Measurements from ENCODE around the gene PRKCZ.
A peak's percentile ranks its signal among the peaks of the same experiment; 100 is the strongest.

PRKCZ gene

DNA sequence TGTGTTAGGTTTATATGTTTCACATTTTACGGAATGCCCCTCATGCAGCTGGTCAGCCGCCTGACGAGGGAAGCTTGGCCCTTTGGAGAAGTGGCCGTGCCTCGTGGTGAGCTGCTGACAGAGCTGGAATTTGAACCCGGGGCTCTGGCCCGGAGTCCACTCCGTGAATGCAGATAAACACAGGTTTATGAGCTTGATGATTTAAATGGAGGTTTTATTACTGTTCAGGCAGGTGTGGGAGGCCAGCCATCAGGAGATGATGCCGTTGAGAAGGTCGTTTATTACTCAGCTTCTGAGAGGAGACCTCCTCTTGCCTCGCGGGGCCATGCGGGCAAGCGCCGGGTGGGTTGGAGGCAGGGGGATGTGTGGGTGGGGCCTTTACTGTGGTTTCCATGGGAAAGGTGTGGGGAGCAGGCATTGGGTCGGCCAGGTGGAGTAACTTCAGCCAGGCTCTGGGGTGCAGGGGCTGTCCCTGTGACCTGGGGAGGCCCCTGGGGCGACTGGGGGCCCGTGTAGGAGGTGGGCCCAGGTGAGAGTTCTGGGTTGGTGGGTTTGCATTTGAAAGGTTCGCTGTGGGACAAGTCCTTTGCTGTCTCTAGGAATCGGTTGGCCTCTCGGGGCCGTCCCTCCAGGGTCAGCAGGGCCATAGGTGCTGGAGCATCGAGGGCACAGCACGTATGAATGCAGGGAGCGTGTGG lies 22.0 kb downstream of the PRKCZ start:
- TF ChIP-seq, protein P1, sequence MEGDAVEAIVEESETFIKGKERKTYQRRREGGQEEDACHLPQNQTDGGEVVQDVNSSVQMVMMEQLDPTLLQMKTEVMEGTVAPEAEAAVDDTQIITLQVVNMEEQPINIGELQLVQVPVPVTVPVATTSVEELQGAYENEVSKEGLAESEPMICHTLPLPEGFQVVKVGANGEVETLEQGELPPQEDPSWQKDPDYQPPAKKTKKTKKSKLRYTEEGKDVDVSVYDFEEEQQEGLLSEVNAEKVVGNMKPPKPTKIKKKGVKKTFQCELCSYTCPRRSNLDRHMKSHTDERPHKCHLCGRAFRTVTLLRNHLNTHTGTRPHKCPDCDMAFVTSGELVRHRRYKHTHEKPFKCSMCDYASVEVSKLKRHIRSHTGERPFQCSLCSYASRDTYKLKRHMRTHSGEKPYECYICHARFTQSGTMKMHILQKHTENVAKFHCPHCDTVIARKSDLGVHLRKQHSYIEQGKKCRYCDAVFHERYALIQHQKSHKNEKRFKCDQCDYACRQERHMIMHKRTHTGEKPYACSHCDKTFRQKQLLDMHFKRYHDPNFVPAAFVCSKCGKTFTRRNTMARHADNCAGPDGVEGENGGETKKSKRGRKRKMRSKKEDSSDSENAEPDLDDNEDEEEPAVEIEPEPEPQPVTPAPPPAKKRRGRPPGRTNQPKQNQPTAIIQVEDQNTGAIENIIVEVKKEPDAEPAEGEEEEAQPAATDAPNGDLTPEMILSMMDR (IDR thresholded peaks at IDR 0.05; ENCODE audit: low read length, missing control alignments) = no peak
- no peak overlapping the region for H3K4me3 ChIP-seq (replicated peaks; ENCODE audit: low read depth, low read length)
- no peak for DNase-seq (ENCODE audit: low read depth)

DNA sequence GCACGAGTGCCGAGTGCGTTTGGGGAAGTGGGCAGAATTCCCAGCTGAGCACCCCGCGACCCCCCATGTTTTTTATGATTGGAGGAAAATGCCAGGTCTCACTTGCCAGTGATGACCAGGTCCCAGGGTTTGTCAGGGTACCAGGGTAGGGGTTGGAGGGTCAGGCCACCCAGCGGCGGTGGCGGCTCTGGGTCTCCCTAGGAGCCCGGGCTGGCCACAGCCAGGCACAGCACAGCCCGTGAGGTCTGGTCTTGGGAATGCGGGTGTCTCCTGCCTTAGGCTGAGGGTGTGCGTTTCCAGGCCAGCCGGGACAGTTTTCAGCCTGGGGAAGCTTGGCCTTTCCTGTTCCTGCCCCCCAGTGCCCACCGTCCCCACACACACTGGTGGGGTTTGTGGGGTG lies 22.7 kb downstream of the PRKCZ start:
- H3K4me3 ChIP-seq (replicated peaks; ENCODE audit: low read depth, low read length) = no peak overlapping the region
- no peak for DNase-seq (ENCODE audit: low read depth)
- TF ChIP-seq, protein P1 (IDR thresholded peaks at IDR 0.05; ENCODE audit: low read length, missing control alignments) = no peak

DNA sequence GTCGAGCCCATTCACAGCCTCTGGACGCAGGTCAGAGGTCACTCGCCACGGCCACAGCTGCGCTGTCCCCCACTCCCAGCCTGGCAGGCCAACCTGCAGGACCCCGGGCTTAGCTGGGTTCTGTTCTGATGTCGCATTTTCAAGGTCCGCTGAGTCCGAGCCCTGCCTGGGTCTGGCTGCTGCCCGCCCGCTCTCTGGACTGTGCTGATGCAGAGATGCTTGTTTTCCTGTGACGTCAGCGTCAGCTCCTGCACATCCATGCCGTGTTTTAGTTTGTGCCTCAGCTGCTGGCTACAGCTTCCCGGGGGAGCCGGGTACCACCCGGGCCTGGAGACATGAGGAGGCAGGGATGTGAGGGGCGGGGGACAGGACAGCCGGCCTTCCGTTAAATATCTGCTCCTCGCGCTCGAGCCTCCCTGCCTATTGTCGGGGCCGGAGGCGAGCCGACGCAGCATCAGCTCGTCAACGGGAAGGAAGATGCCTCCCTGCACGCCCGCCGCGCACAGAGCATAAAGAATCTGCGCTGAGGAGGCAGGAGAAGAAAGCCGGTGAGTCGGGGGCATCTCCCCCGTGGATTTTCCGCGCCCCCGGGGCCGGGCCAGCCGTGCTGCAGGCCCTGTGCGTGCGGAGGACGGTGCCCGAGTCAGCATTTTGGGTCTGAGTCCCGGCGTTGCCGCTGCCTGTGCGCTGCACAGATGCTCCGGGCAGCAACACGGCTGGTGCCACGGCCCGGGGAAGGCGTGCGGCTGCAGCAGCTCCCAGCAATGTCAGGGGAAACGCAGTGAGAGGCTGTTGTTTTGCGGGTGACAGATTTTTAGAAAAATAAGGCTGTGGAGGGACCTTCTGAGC lies 23.4 kb downstream of the PRKCZ start:
- peak overlapping the region; percentile 48 for H3K4me3 ChIP-seq (replicated peaks; ENCODE audit: low read depth, low read length)
- TF ChIP-seq, protein P1 (IDR thresholded peaks at IDR 0.05; ENCODE audit: low read length, missing control alignments) = no peak
- peak; percentile 57 for DNase-seq (ENCODE audit: low read depth)

DNA sequence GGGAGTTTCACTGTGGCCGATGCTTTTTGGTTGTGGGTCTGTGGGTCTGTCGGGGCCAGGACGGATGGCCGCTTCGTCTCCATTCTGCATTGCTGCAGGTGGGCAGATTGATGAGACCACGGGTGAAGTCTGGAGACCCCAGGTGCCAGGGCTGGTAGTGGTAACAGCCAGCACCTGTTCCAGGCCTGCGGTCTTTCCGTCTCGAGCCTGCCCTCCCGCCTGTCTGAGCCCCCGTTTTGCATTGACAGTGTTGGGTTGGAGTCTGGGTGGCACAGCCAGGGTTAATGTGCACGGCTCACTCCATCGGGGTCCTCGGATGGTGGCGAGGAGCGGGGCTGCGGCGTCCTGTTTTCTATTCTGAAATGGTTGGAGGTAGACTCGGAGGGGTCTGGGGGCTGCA lies 24.2 kb downstream of the PRKCZ start:
- no peak for DNase-seq (ENCODE audit: low read depth)
- TF ChIP-seq, protein P1 (IDR thresholded peaks at IDR 0.05; ENCODE audit: low read length, missing control alignments) = no peak
- no peak overlapping the region for H3K4me3 ChIP-seq (replicated peaks; ENCODE audit: low read depth, low read length)

DNA sequence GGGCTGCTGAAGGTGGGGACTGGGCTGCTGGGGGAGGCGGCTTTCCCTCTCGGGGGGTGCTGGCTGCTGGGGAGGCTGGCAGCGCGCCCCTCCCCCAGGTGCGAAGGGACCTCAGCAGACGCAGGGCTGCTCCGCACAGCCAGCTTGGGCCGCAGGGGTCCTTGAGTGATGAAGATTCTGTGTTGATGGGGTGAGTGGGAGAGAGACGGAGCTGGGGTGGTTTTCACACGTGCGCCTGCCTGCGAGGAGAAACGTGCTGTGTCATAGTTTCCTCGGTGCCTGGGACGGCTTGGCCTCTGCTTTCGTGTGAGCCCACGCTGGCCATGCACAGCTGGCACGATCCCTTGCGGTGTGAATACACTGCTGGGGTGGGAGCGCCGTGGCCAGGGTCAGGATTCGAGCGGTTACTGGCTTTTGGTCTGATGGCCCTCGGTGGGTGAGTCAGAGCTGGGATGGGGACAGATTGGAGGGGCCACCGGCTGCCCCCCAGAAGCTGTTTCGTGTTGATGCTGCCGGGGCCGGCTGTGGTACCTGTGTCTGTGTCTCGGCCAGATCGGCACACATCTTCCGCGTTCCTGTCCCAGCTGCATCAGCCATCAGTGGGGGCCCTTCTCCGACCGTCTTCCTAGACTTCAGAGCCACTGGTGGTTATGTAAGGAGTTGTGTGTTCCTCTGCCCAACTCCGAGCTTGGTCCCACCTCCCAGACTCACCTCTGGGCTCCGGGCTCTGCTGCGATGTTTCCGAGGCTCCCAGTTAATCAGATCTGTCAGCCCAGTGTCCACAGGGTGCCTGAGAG lies 24.9 kb downstream of the PRKCZ start:
- TF ChIP-seq, protein P1 (IDR thresholded peaks at IDR 0.05; ENCODE audit: low read length, missing control alignments) = no peak
- no peak overlapping the region for H3K4me3 ChIP-seq (replicated peaks; ENCODE audit: low read depth, low read length)
- DNase-seq (ENCODE audit: low read depth) = no peak

DNA sequence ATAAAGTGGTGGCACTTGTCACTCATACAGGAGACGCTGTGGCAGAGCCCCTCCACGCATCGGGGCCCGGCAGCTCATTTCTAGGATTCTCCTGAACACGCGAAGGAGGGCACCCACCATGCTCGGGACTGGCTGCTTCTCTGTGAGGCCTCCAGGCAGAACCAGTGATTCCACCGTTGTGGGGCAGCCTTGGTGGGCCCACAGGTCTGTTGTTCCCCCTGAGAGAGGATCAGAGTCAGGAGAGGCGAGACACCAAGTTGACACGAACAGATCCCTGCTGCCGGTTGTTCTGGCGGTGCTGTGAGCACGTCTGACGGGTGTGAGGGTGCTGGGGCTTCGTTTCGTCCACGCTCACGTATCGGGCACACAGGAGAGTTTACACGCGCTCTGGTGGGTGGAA lies 26.6 kb downstream of the PRKCZ start:
- no peak overlapping the region for H3K4me3 ChIP-seq (replicated peaks; ENCODE audit: low read depth, low read length)
- no peak for DNase-seq (ENCODE audit: low read depth)
- TF ChIP-seq, protein P1 (IDR thresholded peaks at IDR 0.05; ENCODE audit: low read length, missing control alignments) = no peak
